Aorta (tissue), 5 donors: Measurements from ENCODE around the gene GPC5. TPM values are rescaled to one million over a fixed set of nuclear protein-coding genes. Genes with fewer than 3 reads are reported as not detected.

Experiments used
- ATAC-seq: fragments of 200-7000 bp; cut with Tn5 transposase; one replicate; pipeline ENCODE4 v1.9.1; 2022; ENCODE audit warnings: moderate library complexity; ENCODE audit not compliant: low FRiP score
- DNase-seq, 2 donors: peaks; one replicate each; pipeline ENCODE4 v3.0.0-alpha.2; 2020
- H3K27ac ChIP-seq, 2 donors: one replicate each; pipeline ENCODE4 v1.5.1; 2013; ENCODE audit warnings: low read length in 2 of 2, mild to moderate bottlenecking in 2 of 2, moderate library complexity in 2 of 2, control low read depth in 1 of 2, inconsistent platforms in 1 of 2, low read depth in 1 of 2
- H3K27me3 ChIP-seq, 2 donors: one replicate each; pipeline ENCODE4 v1.6.1; 2013; ENCODE audit warnings: control low read depth in 1 of 2, low read length in 1 of 2, mild to moderate bottlenecking in 1 of 2, moderate library complexity in 1 of 2; ENCODE audit not compliant: insufficient read depth in 2 of 2, control insufficient read depth in 1 of 2
- H3K36me3 ChIP-seq, 2 donors: one replicate each; pipeline ENCODE4 v1.6.1; 2013; ENCODE audit warnings: control low read depth in 1 of 2, low read length in 1 of 2, mild to moderate bottlenecking in 1 of 2; ENCODE audit not compliant: insufficient read depth in 2 of 2, control insufficient read depth in 1 of 2
- H3K4me1 ChIP-seq, 2 donors: one replicate each; pipeline ENCODE4 v1.6.1; 2013; ENCODE audit warnings: low read length in 2 of 2, control low read depth in 1 of 2, mild to moderate bottlenecking in 1 of 2, moderate library complexity in 1 of 2; ENCODE audit not compliant: insufficient read depth in 2 of 2, control insufficient read depth in 1 of 2
- H3K4me3 ChIP-seq, 2 donors: one replicate each; pipeline ENCODE4 v1.5.1; 2013; ENCODE audit warnings: low read length in 2 of 2, control low read depth in 1 of 2, mild to moderate bottlenecking in 1 of 2
- H3K9me3 ChIP-seq: one replicate; pipeline ENCODE4 v1.6.1; 2013; ENCODE audit warnings: mild to moderate bottlenecking, low read length; ENCODE audit not compliant: control insufficient read depth
- WGBS, 2 donors: extraction: QIAGEN DNeasy Blood & Tissue Kit; methylation state at CpG; one replicate each; pipeline ENCODE4 v1.1.7; 2013; 5-methylcytosine and 5-hydroxymethylcytosine counted together
- intact Hi-C, 2 donors: fragments of 100-400 bp; cut with DNase I; formaldehyde crosslinking; loops; one replicate each; pipeline versions ENCODE4 v1.14.2 to v1.15.0; 2022
- polyA plus RNA-seq, 2 donors: library from polyadenylated mRNA; stranded (reverse); fragments of 200-250 nt; gene quantifications; one replicate each; pipeline ENCODE4 v1.2.3, GENCODE V29; 2013
- total RNA-seq, 2 donors: library from RNA; stranded (reverse); fragmentation: NEBNext Ultra II Directional; extraction: Animal tissue kit (Norgen Biotek cat#: 25700); gene quantifications; one replicate each; pipeline ENCODE4 v1.2.1, GENCODE V29; 2021
- donor health status: healthy with polysubstance abuse.
- donor health status: Bipolar disorder and iron deficiency.
- donor health status: DM: no; HTN: no; CAD: no.
- donor health status: DM: no; HTN: no; CAD: no.
- donor health status: DM: yes; HTN: yes; CAD: no.

The GPC5 gene
- total and polyA plus RNA-seq, 4 donors = 0.97 to 1.5 TPM; not detected in 2

DNA sequence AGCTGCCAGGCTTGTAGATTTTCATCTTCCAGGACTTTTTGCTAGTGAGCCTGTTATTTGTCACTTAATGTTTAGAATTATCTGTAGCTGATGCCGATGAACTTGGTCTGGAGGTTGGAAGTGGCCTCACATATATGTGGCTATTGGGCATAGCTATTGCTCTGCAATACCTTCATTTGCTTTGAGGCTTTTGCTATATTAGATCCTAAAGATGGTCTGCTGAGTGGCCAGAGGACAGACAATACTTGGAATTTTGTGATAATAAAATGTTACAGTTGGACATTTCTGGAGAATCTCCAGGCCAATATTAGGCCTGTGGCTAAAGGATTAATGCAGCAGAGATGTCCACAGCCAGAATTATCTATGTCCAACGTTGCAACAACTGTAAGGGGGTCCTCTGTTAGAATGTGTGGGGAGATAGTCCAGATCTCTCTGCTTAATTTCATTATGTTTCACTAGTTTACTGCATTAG, 222.3 kb downstream of the GPC5 start:
- H3K27ac ChIP-seq = no peak overlapping the region
- no peak overlapping the region for H3K4me3 ChIP-seq
- intact Hi-C loops = no loop called here
- no peak for DNase-seq
- H3K36me3 ChIP-seq = no peaks in the 10 kb centered on the region
- no peaks in the 10 kb centered on the region for H3K9me3 ChIP-seq
- no peak for ATAC-seq
- WGBS, 2 donors = 69 to 72% methylated on average over 2 of the region's 2 CpGs
- no peaks in the 10 kb centered on the region for H3K4me1 ChIP-seq
- no peaks in the 10 kb centered on the region for H3K27me3 ChIP-seq

- Histone ChIP-seq H3K27me3 (no peaks in the 10 kb centered on the region), H3K27ac (no peak overlapping the region), H3K4me3 (no peak overlapping the region), H3K9me3 (no peaks in the 10 kb centered on the region), H3K36me3 (no peaks in the 10 kb centered on the region), H3K4me1 (no peaks in the 10 kb centered on the region)
- no peak for ATAC-seq
- intact Hi-C loops = no loop called here
- 80 to 82% methylated on average over 3 of the region's 3 CpGs for WGBS, 2 donors
- no peak for DNase-seq
Observed at GRCh38 chr13:91621161-91621560, 222.7 kb downstream of the GPC5 start.

DNA sequence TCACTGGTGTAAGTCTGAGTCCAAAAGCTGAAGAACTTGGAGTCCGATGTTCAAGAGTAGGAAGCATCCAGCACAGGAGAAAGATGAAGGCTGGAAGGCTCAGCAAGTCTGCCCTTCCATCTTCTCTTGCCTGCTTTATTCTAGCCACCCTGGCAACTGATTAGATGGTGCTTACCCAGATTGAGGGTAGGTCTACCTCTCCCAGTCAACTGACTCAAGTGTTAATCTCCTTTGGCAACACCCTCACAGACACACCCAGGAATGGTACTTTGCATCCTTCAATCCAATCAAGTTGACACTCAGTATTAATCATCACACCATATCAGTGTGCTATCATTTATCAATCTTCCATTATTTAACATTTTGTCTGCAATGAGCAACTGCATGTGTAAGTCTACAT, 223.5 kb downstream of the GPC5 start:
- Histone ChIP-seq H3K27ac (no peak overlapping the region), H3K4me1 (no peaks in the 10 kb centered on the region), H3K36me3 (no peaks in the 10 kb centered on the region), H3K27me3 (no peaks in the 10 kb centered on the region), H3K4me3 (no peak overlapping the region), H3K9me3 (no peaks in the 10 kb centered on the region)
- intact Hi-C loops = no loop called here
- ATAC-seq (no peak), DNase-seq (no peak)
- WGBS, 2 donors = 100% methylated on average over 1 of the region's 1 CpG

DNA sequence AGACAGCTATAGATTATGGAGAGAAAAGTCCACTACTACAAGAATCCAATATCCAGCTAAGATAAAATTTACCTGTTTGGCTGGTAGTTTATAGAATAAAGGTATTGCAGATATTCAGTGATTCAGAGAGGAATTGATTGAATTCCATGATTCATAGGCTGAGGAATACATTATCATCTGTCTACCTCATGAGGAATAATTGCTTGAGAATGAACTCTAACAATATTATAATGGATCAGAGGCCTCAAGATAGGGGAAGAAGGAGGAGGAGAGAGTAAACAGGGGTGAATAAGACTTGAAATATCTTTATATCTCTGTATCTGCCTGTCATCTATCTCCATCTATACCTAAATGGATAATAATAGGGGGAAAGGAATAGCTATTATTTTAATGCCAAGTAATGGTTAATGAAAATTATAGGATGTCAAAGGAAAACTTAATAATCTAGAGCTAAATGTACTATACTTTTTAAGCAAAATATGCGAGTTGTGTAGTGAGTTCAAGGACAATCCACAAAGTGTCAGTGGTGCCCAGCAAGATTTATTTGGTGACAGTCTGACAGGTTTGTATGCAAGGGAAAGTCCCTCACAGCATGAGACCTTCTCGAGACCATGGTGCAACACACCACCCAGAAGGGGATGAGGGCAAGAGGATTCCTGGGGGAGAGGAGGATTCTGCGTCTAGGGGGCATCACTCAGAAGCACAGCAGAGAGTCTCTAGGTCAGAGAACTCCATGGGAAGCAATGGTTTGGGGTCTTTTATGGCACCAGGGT, 224.5 kb downstream of the GPC5 start:
- DNase-seq = no peak
- no peaks in the 10 kb centered on the region for H3K4me1 ChIP-seq
- no peaks in the 10 kb centered on the region for H3K36me3 ChIP-seq
- no peaks in the 10 kb centered on the region for H3K9me3 ChIP-seq
- intact Hi-C loops = no loop called here
- 55 to 65% methylated on average over 3 of the region's 3 CpGs for WGBS, 2 donors
- ATAC-seq = no peak
- H3K27me3 ChIP-seq = no peaks in the 10 kb centered on the region
- no peak overlapping the region for H3K27ac ChIP-seq
- H3K4me3 ChIP-seq = no peak overlapping the region

DNA sequence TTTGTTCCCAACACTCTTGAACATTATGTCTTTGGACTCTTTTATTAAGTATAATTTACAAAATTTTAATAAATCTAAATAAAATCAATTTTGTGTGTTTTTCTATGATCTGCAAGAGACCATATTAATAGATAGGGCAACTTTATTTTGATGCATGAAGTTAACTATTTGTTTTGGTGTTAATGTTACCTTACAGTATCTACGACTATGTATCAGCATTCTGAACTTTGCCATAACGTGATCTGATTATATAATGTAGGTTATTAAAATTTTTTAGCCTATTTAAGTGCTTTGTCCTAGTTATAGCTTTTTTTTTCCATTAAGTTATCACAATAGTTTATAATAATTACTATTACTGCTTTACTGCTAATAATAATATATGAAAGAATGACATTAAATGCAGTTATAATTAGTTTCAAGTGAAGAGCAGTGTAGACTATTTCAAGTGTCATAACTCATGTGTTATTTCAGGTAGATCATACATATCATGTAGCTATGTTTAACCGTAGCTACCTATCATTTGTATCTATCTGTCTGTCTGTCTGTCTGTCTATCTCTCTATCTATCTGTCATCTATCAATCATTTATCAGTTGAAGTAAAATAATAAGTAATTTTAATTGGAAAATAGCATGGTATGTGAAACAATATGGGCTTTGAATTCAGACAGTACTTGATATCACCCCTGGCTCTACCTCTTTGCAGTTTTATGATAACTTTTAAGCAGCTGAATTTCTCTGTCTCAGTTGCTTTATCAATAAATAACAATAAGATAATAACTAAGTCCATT, 229.7 kb downstream of the GPC5 start:
- Histone ChIP-seq H3K4me1 (no peaks in the 10 kb centered on the region), H3K9me3 (no peaks in the 10 kb centered on the region), H3K27ac (no peak overlapping the region), H3K27me3 (no peaks in the 10 kb centered on the region), H3K4me3 (no peak overlapping the region), H3K36me3 (no peaks in the 10 kb centered on the region)
- no peak for DNase-seq
- ATAC-seq = no peak
- intact Hi-C loops = no loop called here
- WGBS, 2 donors = 77 to 81% methylated on average over 3 of the region's 3 CpGs

GRCh38 chr13:91630946-91631345, 232.5 kb downstream of the GPC5 start:
- DNase-seq = no peak
- Histone ChIP-seq H3K4me3 (no peak overlapping the region), H3K27me3 (no peaks in the 10 kb centered on the region), H3K27ac (no peak overlapping the region), H3K36me3 (no peaks in the 10 kb centered on the region), H3K9me3 (no peaks in the 10 kb centered on the region), H3K4me1 (no peaks in the 10 kb centered on the region)
- 88 to 91% methylated on average over 1 of the region's 1 CpG for WGBS, 2 donors
- intact Hi-C loops = no loop called here
- no peak for ATAC-seq

- 74% methylated on average over 3 of the region's 3 CpGs for WGBS, 2 donors
- intact Hi-C loops = no loop called here
- ATAC-seq (no peak), DNase-seq (no peak)
- no peak overlapping the region for H3K27ac ChIP-seq
- no peaks in the 10 kb centered on the region for H3K4me1 ChIP-seq
- no peak overlapping the region for H3K4me3 ChIP-seq
- no peaks in the 10 kb centered on the region for H3K27me3 ChIP-seq
- no peaks in the 10 kb centered on the region for H3K36me3 ChIP-seq
- H3K9me3 ChIP-seq = no peaks in the 10 kb centered on the region
Observed at GRCh38 chr13:91632086-91632485, 233.7 kb downstream of the GPC5 start.

DNA sequence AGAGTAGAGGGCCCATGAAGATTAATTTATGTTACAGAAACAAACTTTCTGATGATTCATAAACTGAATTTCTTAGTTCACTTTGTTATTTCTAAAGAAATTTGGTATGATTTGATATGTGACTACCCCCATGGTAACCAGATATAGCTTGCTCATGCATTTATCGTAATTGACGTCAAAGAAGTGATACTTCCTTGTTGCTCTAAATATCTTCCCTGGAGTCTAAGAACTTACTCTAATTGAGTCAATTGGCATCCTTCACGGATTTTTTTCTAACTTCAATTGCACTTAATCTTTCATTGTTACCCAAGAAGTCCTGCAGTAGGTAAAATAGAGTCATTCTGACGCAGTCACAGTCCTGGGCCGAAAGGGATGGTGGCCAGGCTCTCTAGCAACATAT, 240.9 kb downstream of the GPC5 start:
- intact Hi-C loops = no loop called here
- Histone ChIP-seq H3K4me3 (no peak overlapping the region), H3K27ac (no peak overlapping the region), H3K9me3 (no peaks in the 10 kb centered on the region), H3K36me3 (no peaks in the 10 kb centered on the region), H3K27me3 (no peaks in the 10 kb centered on the region), H3K4me1 (no peaks in the 10 kb centered on the region)
- ATAC-seq (no peak), DNase-seq (no peak)
- WGBS, 2 donors = 79 to 81% methylated on average over 5 of the region's 5 CpGs

- H3K27ac ChIP-seq = no peak overlapping the region
- ATAC-seq = no peak
- no peaks in the 10 kb centered on the region for H3K9me3 ChIP-seq
- H3K4me3 ChIP-seq = no peak overlapping the region
- WGBS, 2 donors = 4 to 32% methylated on average over 2 of the region's 2 CpGs
- H3K27me3 ChIP-seq = no peaks in the 10 kb centered on the region
- no peaks in the 10 kb centered on the region for H3K36me3 ChIP-seq
- no peaks in the 10 kb centered on the region for H3K4me1 ChIP-seq
- intact Hi-C loops = no loop called here
- DNase-seq = no peak
Observed at GRCh38 chr13:91643394-91643793, 245.0 kb downstream of the GPC5 start.
